B cell (primary cell): ENCODE results near the gene ODF2L. TPM values are rescaled to one million over a fixed set of nuclear protein-coding genes. Genes with fewer than 3 reads are reported as not detected.

Experiments
- ATAC-seq: fragments of 200-7000 bp; cut with Tn5 transposase; one replicate; pipeline ENCODE4 v1.10.0; 2021; ENCODE audit warnings: low read depth, mild to moderate bottlenecking, moderate number of reproducible peaks, moderate library complexity
- CTCF ChIA-PET: fragments of 350-600 bp; sonication (Branson Sonifier 250); formaldehyde crosslinking; loops from one replicate; lab custom pipeline; 2021; ENCODE audit warnings: antibody characterized with exemption, inconsistent platforms; lab: Charles Lee
- POLR2A ChIA-PET: fragments of 350-600 bp; sonication (Branson Sonifier 250); formaldehyde crosslinking; loops from one replicate; lab custom pipeline; 2021; ENCODE audit warnings: antibody characterized with exemption; lab: Charles Lee
- DNase-seq: peaks from one replicate; pipeline ENCODE4 v3.0.0; 2013
- H2AFZ ChIP-seq: 2 replicates; pipeline ENCODE4 v1.6.1; 2012; ENCODE audit warnings: mild to moderate bottlenecking, low read depth, low read length; ENCODE audit not compliant: insufficient read depth, poor library complexity, severe bottlenecking
- H3K27ac ChIP-seq, 2 donors: 1 replicate in 1 of 2; 2 replicates in 1 of 2; pipeline ENCODE4 v1.5.1; 2012 to 2013; ENCODE audit warnings: low read length in 2 of 2, mild to moderate bottlenecking in 2 of 2, moderate library complexity in 1 of 2
- H3K27me3 ChIP-seq, 4 experiments: fragments of 200-600 bp in 1 of 4; sonication (generic) in 1 of 4; replicated peaks in 1 of 4; 1 replicate in 2 of 4; 2 replicates in 2 of 4; pipeline versions ENCODE4 v1.6.1 to v1.7.0; 2013 to 2016; ENCODE audit warnings: low read length in 3 of 4, mild to moderate bottlenecking in 2 of 4, mixed read lengths in 1 of 4, moderate library complexity in 1 of 4; ENCODE audit not compliant: insufficient read depth in 4 of 4, control insufficient read depth in 3 of 4; ENCODE audit errors: control extremely low read depth in 1 of 4
- H3K36me3 ChIP-seq, 2 experiments: replicated peaks in 1 of 2; 1 replicate in 1 of 2; 2 replicates in 1 of 2; pipeline versions ENCODE4 v1.6.1 to v1.7.1; 2013; ENCODE audit warnings: low read length in 1 of 2; ENCODE audit not compliant: insufficient read depth in 2 of 2, control insufficient read depth in 1 of 2; ENCODE audit errors: control extremely low read depth in 1 of 2, extremely low read depth in 1 of 2
- H3K4me1 ChIP-seq, 2 donors: fragments of 200-600 bp in 1 of 2; sonication (generic) in 1 of 2; 1 replicate in 1 of 2; 2 replicates in 1 of 2; pipeline versions ENCODE4 v1.5.1 to v1.6.1; 2013 to 2017; ENCODE audit warnings: low read length in 2 of 2; ENCODE audit not compliant: control insufficient read depth in 2 of 2, insufficient read depth in 2 of 2
- H3K4me2 ChIP-seq: replicated peaks from 2 replicates; pipeline ENCODE3; 2012; ENCODE audit warnings: mild to moderate bottlenecking, low read depth, low read length; ENCODE audit not compliant: poor library complexity, severe bottlenecking
- H3K4me3 ChIP-seq, 5 experiments: fragments of 200-600 bp in 1 of 5; sonication (generic) in 1 of 5; 1 replicate in 3 of 5; 2 replicates in 2 of 5; pipeline versions ENCODE4 v1.5.1 to v1.7.0; 2011 to 2016; ENCODE audit warnings: low read length in 4 of 5, mild to moderate bottlenecking in 4 of 5, low read depth in 2 of 5, control low read depth in 1 of 5, moderate library complexity in 1 of 5; ENCODE audit not compliant: insufficient read depth in 1 of 5; ENCODE audit errors: control extremely low read depth in 1 of 5, extremely low read depth in 1 of 5
- H3K79me2 ChIP-seq: fragments of 200-600 bp; sonication (generic); one replicate; pipeline ENCODE4 v1.6.0; 2016; ENCODE audit warnings: low read length; ENCODE audit not compliant: control insufficient read depth, insufficient read depth
- H3K9ac ChIP-seq: fragments of 200-600 bp; sonication (generic); 2 replicates; pipeline ENCODE4 v1.6.1; 2017; ENCODE audit warnings: mild to moderate bottlenecking, low read length, moderate library complexity
- H3K9me3 ChIP-seq, 3 donors: one replicate each; pipeline versions ENCODE4 v1.6.1 to v1.7.1; 2013; ENCODE audit warnings: low read length in 2 of 3; ENCODE audit not compliant: control insufficient read depth in 2 of 3, insufficient read depth in 1 of 3; ENCODE audit errors: control extremely low read depth in 1 of 3
- H4K20me1 ChIP-seq: 2 replicates; pipeline ENCODE4 v1.6.0; 2012; ENCODE audit warnings: mild to moderate bottlenecking, low read length; ENCODE audit not compliant: insufficient read depth, control insufficient read depth, poor library complexity, severe bottlenecking
- H3K27ac Mint-ChIP-seq: one replicate; pipeline ENCODE4 v1.8.0; 2021; ENCODE audit warnings: mixed read lengths
- H3K27me3 Mint-ChIP-seq: one replicate; pipeline ENCODE4 v1.8.0; 2021; ENCODE audit warnings: mixed read lengths
- H3K4me1 Mint-ChIP-seq: one replicate; pipeline ENCODE4 v1.8.0; 2021; ENCODE audit warnings: mixed read lengths
- H3K4me3 Mint-ChIP-seq: one replicate; pipeline ENCODE4 v1.8.0; 2021; ENCODE audit warnings: mixed read lengths
- H3K9me3 Mint-ChIP-seq: one replicate; pipeline ENCODE4 v1.8.0; 2022; ENCODE audit warnings: mixed read lengths; ENCODE audit not compliant: insufficient read depth
- EZH2 ChIP-seq: IDR thresholded peaks from 2 replicates; pipeline ENCODE4 v1.6.1; 2012; ENCODE audit warnings: borderline replicate concordance, low read depth, mild to moderate bottlenecking, moderate library complexity, low read length; ENCODE audit not compliant: insufficient read depth, poor library complexity, severe bottlenecking
- WGBS: methylation state at CpG from one replicate; pipeline ENCODE4 v1.1.5; 2013; ENCODE audit warnings: missing lambda C conversion rate; ENCODE audit not compliant: insufficient coverage; 5-methylcytosine and 5-hydroxymethylcytosine counted together
- intact Hi-C: fragments of 100-400 bp; cut with micrococcal nuclease; formaldehyde crosslinking; loops from one replicate; pipeline ENCODE4 v1.10.0; 2022
- polyA plus RNA-seq: library from polyadenylated mRNA; depleted of rRNA; stranded (reverse); fragments of >200 nt; gene quantifications from 2 replicates; pipeline ENCODE4 v1.2.3, GENCODE V29; 2012
- total RNA-seq, 2 donors: library from RNA; stranded (reverse); fragments of 120-200 nt in 1 of 2; gene quantifications; 1 replicate in 1 of 2; 2 replicates in 1 of 2; pipeline versions ENCODE4 v1.2.3 to v1.2.4, GENCODE V29; 2013 to 2022
- TF ChIP-seq, protein P1 (sequence below): fragments of 200-600 bp; IDR thresholded peaks from one replicate; pipeline ENCODE4 v1.8.0; 2022; ENCODE audit warnings: antibody characterized with exemption, mild to moderate bottlenecking

The ODF2L gene
- total and polyA plus RNA-seq, 2 donors (not counting 1 experiment from before 2014, with no cell fraction given) = 13.0 to 61.3 TPM

DNA sequence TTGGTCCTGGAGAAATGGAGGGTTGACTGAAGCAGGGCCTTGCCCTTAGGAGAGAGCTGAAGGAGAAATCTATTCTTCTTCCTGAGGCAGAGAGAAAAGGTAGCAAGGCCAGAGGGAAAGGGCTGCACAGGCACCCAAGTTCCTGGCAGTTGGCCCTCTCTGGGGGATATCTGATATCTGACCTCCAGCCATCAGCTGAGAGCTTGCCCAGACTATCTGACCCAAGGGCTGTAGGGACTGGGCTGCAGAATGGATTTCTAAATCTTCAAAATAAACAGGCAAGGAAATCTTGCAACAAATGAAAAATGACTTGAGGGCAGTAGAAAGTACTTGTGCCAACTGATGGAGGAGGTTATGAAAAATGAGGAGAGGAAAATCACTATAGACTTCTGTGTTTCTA lies 27.4 kb upstream of the ODF2L start:
- intact Hi-C loops = no loop called here
- H3K4me2 ChIP-seq = no peak overlapping the region
- Mint-ChIP-seq H3K4me3 (no peak overlapping the region), H3K9me3 (no peaks in the 10 kb centered on the region), H3K27me3 (peaks cover 15% of the 10 kb centered on the region), H3K4me1 (peaks cover 4% of the 10 kb centered on the region), H3K27ac (no peak overlapping the region)
- no peak for ATAC-seq
- no peak for DNase-seq
- H3K27me3 ChIP-seq = no peaks in the 10 kb centered on the region
- H2AFZ ChIP-seq = no peak overlapping the region
- H3K4me1 ChIP-seq = peaks cover 0 to 3% of the 10 kb centered on the region in 2 donors
- H3K79me2 ChIP-seq = no peaks in the 10 kb centered on the region
- no peaks in the 10 kb centered on the region for H3K36me3 ChIP-seq
- H3K4me3 ChIP-seq = no peak overlapping the region
- H3K9ac ChIP-seq = no peak overlapping the region
- H3K27ac ChIP-seq = no peak overlapping the region
- H4K20me1 ChIP-seq = no peaks in the 10 kb centered on the region
- ChIA-PET POLR2A (no interaction called here), CTCF (interaction anchor here (1.4 kb wide), 1 partner anchor 14 kb away, joined by 3 read pairs; no protein-coding TSS in a partner anchor)
- H3K9me3 ChIP-seq = no peaks in the 10 kb centered on the region
- TF ChIP-seq, protein P1, sequence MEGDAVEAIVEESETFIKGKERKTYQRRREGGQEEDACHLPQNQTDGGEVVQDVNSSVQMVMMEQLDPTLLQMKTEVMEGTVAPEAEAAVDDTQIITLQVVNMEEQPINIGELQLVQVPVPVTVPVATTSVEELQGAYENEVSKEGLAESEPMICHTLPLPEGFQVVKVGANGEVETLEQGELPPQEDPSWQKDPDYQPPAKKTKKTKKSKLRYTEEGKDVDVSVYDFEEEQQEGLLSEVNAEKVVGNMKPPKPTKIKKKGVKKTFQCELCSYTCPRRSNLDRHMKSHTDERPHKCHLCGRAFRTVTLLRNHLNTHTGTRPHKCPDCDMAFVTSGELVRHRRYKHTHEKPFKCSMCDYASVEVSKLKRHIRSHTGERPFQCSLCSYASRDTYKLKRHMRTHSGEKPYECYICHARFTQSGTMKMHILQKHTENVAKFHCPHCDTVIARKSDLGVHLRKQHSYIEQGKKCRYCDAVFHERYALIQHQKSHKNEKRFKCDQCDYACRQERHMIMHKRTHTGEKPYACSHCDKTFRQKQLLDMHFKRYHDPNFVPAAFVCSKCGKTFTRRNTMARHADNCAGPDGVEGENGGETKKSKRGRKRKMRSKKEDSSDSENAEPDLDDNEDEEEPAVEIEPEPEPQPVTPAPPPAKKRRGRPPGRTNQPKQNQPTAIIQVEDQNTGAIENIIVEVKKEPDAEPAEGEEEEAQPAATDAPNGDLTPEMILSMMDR = no peak
- no peak for TF ChIP-seq EZH2

- TF ChIP-seq EZH2 = no peak
- TF ChIP-seq, protein P1 = no peak
- Mint-ChIP-seq H3K4me3 (no peak overlapping the region), H3K27ac (no peak overlapping the region), H3K9me3 (no peaks in the 10 kb centered on the region), H3K27me3 (peaks cover 13% of the 10 kb centered on the region), H3K4me1 (peaks cover 4% of the 10 kb centered on the region)
- intact Hi-C loops = no loop called here
- Histone ChIP-seq H2AFZ (no peak overlapping the region), H3K9me3 (no peaks in the 10 kb centered on the region), H3K27me3 (no peaks in the 10 kb centered on the region), H3K4me1 (peaks cover 0 to 3% of the 10 kb centered on the region in 2 donors), H3K4me2 (no peak overlapping the region), H3K4me3 (no peak overlapping the region), H3K27ac (no peak overlapping the region), H4K20me1 (no peaks in the 10 kb centered on the region), H3K79me2 (no peaks in the 10 kb centered on the region), H3K36me3 (no peaks in the 10 kb centered on the region), H3K9ac (no peak overlapping the region)
- ChIA-PET CTCF (interaction anchor here (0.8 to 1.4 kb wide), 2 partner anchors 9 to 41 kb away, joined by 3 read pairs; no protein-coding TSS in a partner anchor), POLR2A (no interaction called here)
- no peak for ATAC-seq
- no peak for DNase-seq
- WGBS = 97% methylated on average over 3 of the region's 7 CpGs
Observed at GRCh38 chr1:86421601-86422280, 25.6 kb upstream of the ODF2L start.
